Measurements from ENCODE around the gene ITGA3. TPM values are rescaled to one million over a fixed set of nuclear protein-coding genes. Genes with fewer than 3 reads are reported as not detected.

ITGA3 gene
- total and polyA plus RNA-seq, 2 of the 13 experiments (the other 11 are each of a cell fraction or from before 2014, with no cell fraction given), result 0.48 to 0.69 TPM

DNA sequence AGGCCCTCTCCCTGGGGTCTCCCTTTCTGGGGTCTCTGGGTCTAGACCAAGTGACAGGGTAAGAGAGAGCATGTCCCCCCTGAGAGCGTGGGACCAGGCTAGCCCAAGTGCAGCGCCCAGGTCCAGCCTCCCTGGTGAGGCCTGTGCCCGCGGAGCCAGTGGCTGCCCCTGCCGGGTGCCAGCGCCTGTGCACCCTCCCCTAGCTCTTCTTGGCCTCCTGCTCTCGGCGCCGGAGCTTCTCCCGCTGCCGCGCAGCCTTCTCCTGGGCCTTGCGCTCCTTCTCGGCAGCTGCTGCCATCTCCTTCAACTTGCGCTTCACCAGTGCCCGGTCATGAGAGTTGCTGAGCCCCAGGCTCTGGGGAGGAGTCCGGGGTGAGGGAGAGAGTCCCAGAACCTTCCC lies 56.8 kb downstream of the ITGA3 start (continued):
- TF ChIP-seq, protein P1, sequence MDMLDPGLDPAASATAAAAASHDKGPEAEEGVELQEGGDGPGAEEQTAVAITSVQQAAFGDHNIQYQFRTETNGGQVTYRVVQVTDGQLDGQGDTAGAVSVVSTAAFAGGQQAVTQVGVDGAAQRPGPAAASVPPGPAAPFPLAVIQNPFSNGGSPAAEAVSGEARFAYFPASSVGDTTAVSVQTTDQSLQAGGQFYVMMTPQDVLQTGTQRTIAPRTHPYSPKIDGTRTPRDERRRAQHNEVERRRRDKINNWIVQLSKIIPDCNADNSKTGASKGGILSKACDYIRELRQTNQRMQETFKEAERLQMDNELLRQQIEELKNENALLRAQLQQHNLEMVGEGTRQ (IDR thresholded peaks at IDR 0.05; ENCODE audit: low read depth, low read length), result no peak
- TF ChIP-seq, protein P1 (CRISPR knock-in tag; IDR thresholded peaks at IDR 0.05; ENCODE audit: borderline replicate concordance), result no peak
- TF ChIP-seq ZKSCAN1 (IDR thresholded peaks at IDR 0.05; ENCODE audit: low read length) (no peak), AGO2 (optimal IDR thresholded peaks at IDR 0.05; ENCODE audit: low read depth, low read length) (peak; percentile 57), NFE2 (CRISPR knock-in tag; IDR thresholded peaks at IDR 0.05) (no peak), GPN1 (CRISPR knock-in tag; IDR thresholded peaks at IDR 0.05; ENCODE audit: borderline replicate concordance) (no peak), ZNF720 (CRISPR knock-in tag; IDR thresholded peaks at IDR 0.05) (no peak), PAF1 (CRISPR knock-in tag; IDR thresholded peaks at IDR 0.05) (no peak), TEAD3 (CRISPR knock-in tag; optimal IDR thresholded peaks at IDR 0.05; ENCODE audit: borderline replicate concordance) (no peak), MBD4 (IDR thresholded peaks at IDR 0.05; ENCODE audit: borderline replicate concordance, low read length) (no peak), ZNF124 (CRISPR knock-in tag; IDR thresholded peaks at IDR 0.05) (no peak)
- TF ChIP-seq, protein P2, sequence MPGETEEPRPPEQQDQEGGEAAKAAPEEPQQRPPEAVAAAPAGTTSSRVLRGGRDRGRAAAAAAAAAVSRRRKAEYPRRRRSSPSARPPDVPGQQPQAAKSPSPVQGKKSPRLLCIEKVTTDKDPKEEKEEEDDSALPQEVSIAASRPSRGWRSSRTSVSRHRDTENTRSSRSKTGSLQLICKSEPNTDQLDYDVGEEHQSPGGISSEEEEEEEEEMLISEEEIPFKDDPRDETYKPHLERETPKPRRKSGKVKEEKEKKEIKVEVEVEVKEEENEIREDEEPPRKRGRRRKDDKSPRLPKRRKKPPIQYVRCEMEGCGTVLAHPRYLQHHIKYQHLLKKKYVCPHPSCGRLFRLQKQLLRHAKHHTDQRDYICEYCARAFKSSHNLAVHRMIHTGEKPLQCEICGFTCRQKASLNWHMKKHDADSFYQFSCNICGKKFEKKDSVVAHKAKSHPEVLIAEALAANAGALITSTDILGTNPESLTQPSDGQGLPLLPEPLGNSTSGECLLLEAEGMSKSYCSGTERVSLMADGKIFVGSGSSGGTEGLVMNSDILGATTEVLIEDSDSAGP (CRISPR knock-in tag; IDR thresholded peaks at IDR 0.05; ENCODE audit: borderline replicate concordance), result 0 out of 2 replicates have a peak, but pooled peaks have one; percentile 14
- TF ChIP-seq, protein P3, sequence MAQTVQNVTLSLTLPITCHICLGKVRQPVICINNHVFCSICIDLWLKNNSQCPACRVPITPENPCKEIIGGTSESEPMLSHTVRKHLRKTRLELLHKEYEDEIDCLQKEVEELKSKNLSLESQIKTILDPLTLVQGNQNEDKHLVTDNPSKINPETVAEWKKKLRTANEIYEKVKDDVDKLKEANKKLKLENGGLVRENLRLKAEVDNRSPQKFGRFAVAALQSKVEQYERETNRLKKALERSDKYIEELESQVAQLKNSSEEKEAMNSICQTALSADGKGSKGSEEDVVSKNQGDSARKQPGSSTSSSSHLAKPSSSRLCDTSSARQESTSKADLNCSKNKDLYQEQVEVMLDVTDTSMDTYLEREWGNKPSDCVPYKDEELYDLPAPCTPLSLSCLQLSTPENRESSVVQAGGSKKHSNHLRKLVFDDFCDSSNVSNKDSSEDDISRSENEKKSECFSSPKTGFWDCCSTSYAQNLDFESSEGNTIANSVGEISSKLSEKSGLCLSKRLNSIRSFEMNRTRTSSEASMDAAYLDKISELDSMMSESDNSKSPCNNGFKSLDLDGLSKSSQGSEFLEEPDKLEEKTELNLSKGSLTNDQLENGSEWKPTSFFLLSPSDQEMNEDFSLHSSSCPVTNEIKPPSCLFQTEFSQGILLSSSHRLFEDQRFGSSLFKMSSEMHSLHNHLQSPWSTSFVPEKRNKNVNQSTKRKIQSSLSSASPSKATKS (CRISPR knock-in tag; IDR thresholded peaks at IDR 0.05), result no peak
- TF ChIP-seq, protein P4, sequence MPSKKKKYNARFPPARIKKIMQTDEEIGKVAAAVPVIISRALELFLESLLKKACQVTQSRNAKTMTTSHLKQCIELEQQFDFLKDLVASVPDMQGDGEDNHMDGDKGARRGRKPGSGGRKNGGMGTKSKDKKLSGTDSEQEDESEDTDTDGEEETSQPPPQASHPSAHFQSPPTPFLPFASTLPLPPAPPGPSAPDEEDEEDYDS (CRISPR knock-in tag; IDR thresholded peaks at IDR 0.05), result no peak
